SU-DHL-6 (cell line): Measurements from ENCODE around the gene APOF.

Experiments used
- CTCF ChIP-seq: fragments of 200-600 bp; sonication (generic); IDR thresholded peaks from one replicate; pipeline ENCODE4 v1.5.1; 2017; ENCODE audit warnings: antibody characterized with exemption, mild to moderate bottlenecking, low read length, moderate library complexity; ENCODE audit not compliant: insufficient read depth, poor library complexity, severe bottlenecking
- EZH2phosphoT487 ChIP-seq: fragments of 200-600 bp; sonication (generic), shearing (Covaris generic); conservative IDR thresholded peaks from 2 replicates; pipeline ENCODE4 v1.6.1; 2018; ENCODE audit warnings: mild to moderate bottlenecking, antibody characterized with exemption, low read length, moderate library complexity, mixed read lengths

GRCh38 chr12:56350662-56351061, 12.0 kb downstream of the APOF start:
- no peak for TF ChIP-seq CTCF
- TF ChIP-seq EZH2phosphoT487 = no peak
